NCI-H1105 treated with DMSO at 0.1 percent for 48 hours (cell line): ENCODE measurements around the gene VCL.
A peak's percentile ranks its signal among the peaks of the same experiment; 100 is the strongest.
"Not testable (repeated sequence)": the region's sequence is repeated elsewhere in the genome, so short reads cannot be mapped to it uniquely, and the experiment has no call there.

Experiments used
- DNase-seq: peaks from one replicate; lab custom pipeline; 2025; lab: John Stamatoyannopoulos, UW

The VCL gene

GRCh38 chr10:73971636-73972354 lies 26.1 kb upstream of the VCL start:
- DNase-seq = no peak

- no peak for DNase-seq
Measured at GRCh38 chr10:73973427-73973826, 24.5 kb upstream of the VCL start.

GRCh38 chr10:73974309-73974946 lies 23.5 kb upstream of the VCL start:
- DNase-seq = no peak

GRCh38 chr10:73975388-73975787 lies 22.5 kb upstream of the VCL start:
- no peak for DNase-seq

GRCh38 chr10:73979141-73979808 lies 18.6 kb upstream of the VCL start:
- no peak for DNase-seq

GRCh38 chr10:73979809-73980433 lies 18.0 kb upstream of the VCL start:
- DNase-seq = no peak

- DNase-seq = no peak
Measured at GRCh38 chr10:73981812-73982211, 16.1 kb upstream of the VCL start.

- DNase-seq = no peak
Measured at GRCh38 chr10:73983096-73984047, 14.5 kb upstream of the VCL start.

- DNase-seq = no peak
Measured at GRCh38 chr10:73989594-73990150, 8.2 kb upstream of the VCL start.

- no peak for DNase-seq
Measured at GRCh38 chr10:73991203-73991883, 6.6 kb upstream of the VCL start.

- no peak for DNase-seq
Measured at GRCh38 chr10:73991884-73992245, 6.1 kb upstream of the VCL start.

GRCh38 chr10:73992899-73993788 lies 4.8 kb upstream of the VCL start:
- DNase-seq = no peak

GRCh38 chr10:73995035-73995358 lies 2.9 kb upstream of the VCL start:
- no peak for DNase-seq

GRCh38 chr10:73997461-73997786 lies 492 bp upstream of the VCL start:
- DNase-seq = peak; percentile 47

GRCh38 chr10:73998623-73998928 lies 660 bp downstream of the VCL start:
- no peak for DNase-seq

GRCh38 chr10:73998929-73999691 lies 1.2 kb downstream of the VCL start:
- no peak for DNase-seq

- no peak for DNase-seq
Measured at GRCh38 chr10:73999703-74000102, 1.8 kb downstream of the VCL start.

- not testable (repeated sequence) for DNase-seq
Measured at GRCh38 chr10:74000244-74000643, 2.3 kb downstream of the VCL start.

- DNase-seq = no peak
Measured at GRCh38 chr10:74000892-74001669, 3.2 kb downstream of the VCL start.
